ENCODE results near the gene MVP. TPM values are rescaled to one million over a fixed set of nuclear protein-coding genes. Genes with fewer than 3 reads are reported as not detected.

The MVP gene
- total RNA-seq, 2 donors from 2014 or later, result 175 to 190 TPM

DNA sequence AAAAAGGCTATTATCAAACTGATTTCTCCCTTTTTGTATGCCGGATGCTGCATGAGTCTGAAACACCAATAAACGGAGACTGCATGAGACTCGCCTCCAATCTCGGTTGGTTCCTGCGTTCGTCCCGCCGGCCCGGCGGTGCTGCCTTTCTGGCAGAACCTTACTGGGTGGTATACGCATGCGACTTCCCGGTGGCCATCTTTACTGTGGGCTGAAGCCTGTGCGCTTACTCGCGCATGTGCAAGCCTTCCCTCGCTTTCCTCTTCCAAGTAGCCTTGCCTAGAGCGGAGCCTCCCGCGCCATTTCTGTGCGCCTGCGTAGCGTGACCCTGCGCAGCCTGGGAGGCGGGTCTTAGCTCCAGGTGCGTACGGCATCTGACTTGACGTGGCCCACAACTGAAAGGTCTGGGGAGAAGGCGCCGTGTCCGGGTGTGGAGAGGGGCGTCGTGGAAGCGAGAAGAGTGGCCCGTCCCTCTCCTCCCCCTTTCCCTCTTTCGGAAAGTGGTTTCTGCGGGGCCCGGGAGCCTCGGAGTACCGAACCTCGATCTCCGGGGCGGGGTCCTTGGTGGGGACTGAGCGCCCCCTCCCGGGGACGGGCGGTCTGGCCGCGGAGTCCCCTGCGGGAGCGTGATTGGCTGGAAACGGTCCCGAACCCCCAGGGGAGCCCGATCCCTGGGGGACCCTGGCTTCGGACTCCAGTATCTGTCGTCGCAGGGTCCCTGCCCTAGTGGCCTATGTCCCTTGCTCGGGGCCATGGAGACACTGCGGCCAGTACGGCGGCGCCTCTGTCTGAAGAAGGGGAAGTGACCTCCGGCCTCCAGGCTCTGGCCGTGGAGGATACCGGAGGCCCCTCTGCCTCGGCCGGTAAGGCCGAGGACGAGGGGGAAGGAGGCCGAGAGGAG, 4.2 kb upstream of the MVP start, which contains the start of gene PAGR1:
TSS of gene PAGR1 (plus strand) at position 360 of the 901 bp plus-strand sequence. CDS start at position 734, 374 bp downstream.
- H3K27me3 ChIP-seq (replicated peaks; ENCODE audit: insufficient read depth), result no peaks in the 10 kb centered on the region
- TF ChIP-seq, protein P1, sequence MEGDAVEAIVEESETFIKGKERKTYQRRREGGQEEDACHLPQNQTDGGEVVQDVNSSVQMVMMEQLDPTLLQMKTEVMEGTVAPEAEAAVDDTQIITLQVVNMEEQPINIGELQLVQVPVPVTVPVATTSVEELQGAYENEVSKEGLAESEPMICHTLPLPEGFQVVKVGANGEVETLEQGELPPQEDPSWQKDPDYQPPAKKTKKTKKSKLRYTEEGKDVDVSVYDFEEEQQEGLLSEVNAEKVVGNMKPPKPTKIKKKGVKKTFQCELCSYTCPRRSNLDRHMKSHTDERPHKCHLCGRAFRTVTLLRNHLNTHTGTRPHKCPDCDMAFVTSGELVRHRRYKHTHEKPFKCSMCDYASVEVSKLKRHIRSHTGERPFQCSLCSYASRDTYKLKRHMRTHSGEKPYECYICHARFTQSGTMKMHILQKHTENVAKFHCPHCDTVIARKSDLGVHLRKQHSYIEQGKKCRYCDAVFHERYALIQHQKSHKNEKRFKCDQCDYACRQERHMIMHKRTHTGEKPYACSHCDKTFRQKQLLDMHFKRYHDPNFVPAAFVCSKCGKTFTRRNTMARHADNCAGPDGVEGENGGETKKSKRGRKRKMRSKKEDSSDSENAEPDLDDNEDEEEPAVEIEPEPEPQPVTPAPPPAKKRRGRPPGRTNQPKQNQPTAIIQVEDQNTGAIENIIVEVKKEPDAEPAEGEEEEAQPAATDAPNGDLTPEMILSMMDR (IDR thresholded peaks at IDR 0.05), result peak; percentile 76
- H3K36me3 ChIP-seq, result no peaks in the 10 kb centered on the region
- peak; percentile 91 for DNase-seq (ENCODE audit: low spot score)
- H3K9me3 ChIP-seq, result no peaks in the 10 kb centered on the region
- peak within 1 kb of the TSS; percentile 95 for H3K4me3 ChIP-seq
- ATAC-seq (ENCODE audit: insufficient number of reproducible peaks, low FRiP score, low read depth), result peak; percentile 84
- peaks cover 39 to 63% of the 10 kb centered on the region in 2 donors for H3K4me1 ChIP-seq (ENCODE audit: control insufficient read depth in 1 of 2, low read depth in 2 of 2)
- peak within 1 kb of the TSS; percentile 92 to 96 for H3K27ac ChIP-seq

DNA sequence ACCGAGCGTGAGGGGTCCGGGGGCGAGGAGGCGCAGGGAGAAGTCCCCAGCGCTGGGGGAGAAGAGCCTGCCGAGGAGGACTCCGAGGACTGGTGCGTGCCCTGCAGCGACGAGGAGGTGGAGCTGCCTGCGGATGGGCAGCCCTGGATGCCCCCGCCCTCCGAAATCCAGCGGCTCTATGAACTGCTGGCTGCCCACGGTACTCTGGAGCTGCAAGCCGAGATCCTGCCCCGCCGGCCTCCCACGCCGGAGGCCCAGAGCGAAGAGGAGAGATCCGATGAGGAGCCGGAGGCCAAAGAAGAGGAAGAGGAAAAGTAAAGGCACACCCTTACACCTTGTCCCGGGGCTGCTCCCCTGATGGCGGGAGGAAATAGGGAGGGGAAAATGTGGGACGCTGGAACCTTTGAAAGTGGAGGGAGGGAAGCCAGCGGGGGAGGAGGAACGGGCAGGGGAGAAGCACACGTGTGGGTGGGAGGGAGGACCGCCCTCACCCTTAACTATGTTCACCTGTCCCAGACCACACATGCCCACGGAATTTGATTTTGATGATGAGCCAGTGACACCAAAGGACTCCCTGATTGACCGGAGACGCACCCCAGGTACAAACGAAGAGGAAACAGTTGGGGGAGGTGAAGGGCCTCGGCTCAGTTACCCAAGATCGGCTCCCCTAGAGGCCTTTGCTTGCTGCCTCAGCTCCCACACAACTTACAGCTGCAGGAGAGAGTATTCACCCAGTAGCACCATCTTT, 3.4 kb upstream of the MVP start:
- TF ChIP-seq, protein P1 (IDR thresholded peaks at IDR 0.05), result no peak
- DNase-seq (ENCODE audit: low spot score), result no peak
- H3K4me3 ChIP-seq, result peak overlapping the region; percentile 95
- peak overlapping the region; percentile 92 to 96 for H3K27ac ChIP-seq
- no peak for ATAC-seq (ENCODE audit: insufficient number of reproducible peaks, low FRiP score, low read depth)
- H3K36me3 ChIP-seq, result no peaks in the 10 kb centered on the region
- no peaks in the 10 kb centered on the region for H3K9me3 ChIP-seq
- no peaks in the 10 kb centered on the region for H3K27me3 ChIP-seq (replicated peaks; ENCODE audit: insufficient read depth)
- H3K4me1 ChIP-seq (ENCODE audit: control insufficient read depth in 1 of 2, low read depth in 2 of 2), result peaks cover 40 to 71% of the 10 kb centered on the region in 2 donors

DNA sequence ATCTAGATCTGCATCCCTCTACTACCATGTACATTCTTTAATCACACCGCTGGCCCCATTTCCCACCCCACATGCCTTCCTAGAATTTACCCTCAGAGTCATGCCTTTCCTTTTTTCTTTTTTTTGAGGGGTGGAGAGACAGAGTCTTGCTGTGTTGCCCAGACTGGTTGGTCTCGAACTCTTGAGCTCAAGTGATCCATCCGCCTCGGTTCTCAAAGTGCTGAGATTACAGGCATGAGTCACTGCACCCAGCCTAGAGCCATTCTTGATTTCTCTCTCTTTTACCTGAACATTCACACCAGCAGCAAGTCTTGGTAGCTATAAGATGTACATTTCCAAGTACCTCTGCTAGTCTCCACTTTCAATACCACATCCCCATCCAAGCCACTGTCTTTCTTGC, 2.2 kb upstream of the MVP start:
- ATAC-seq (ENCODE audit: insufficient number of reproducible peaks, low FRiP score, low read depth) (no peak), DNase-seq (ENCODE audit: low spot score) (no peak)
- Histone ChIP-seq H3K9me3 (no peaks in the 10 kb centered on the region), H3K4me3 (no peak overlapping the region), H3K36me3 (no peaks in the 10 kb centered on the region), H3K27me3 (replicated peaks; ENCODE audit: insufficient read depth) (no peaks in the 10 kb centered on the region), H3K4me1 (ENCODE audit: control insufficient read depth in 1 of 2, low read depth in 2 of 2) (peaks cover 42 to 74% of the 10 kb centered on the region in 2 donors), H3K27ac (no peak overlapping the region)
- TF ChIP-seq, protein P1 (IDR thresholded peaks at IDR 0.05), result no peak

DNA sequence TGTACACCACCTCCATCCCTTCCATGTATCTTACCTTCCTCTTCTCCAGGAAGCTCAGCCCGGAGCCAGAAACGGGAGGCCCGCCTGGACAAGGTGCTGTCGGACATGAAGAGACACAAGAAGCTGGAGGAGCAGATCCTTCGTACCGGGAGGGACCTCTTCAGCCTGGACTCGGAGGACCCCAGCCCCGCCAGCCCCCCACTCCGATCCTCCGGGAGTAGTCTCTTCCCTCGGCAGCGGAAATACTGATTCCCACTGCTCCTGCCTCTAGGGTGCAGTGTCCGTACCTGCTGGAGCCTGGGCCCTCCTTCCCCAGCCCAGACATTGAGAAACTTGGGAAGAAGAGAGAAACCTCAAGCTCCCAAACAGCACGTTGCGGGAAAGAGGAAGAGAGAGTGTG, 756 bp upstream of the MVP start:
- ATAC-seq (ENCODE audit: insufficient number of reproducible peaks, low FRiP score, low read depth) (no peak), DNase-seq (ENCODE audit: low spot score) (no peak)
- Histone ChIP-seq H3K27me3 (replicated peaks; ENCODE audit: insufficient read depth) (no peaks in the 10 kb centered on the region), H3K27ac (peak overlapping the region; percentile 88 to 95), H3K4me1 (ENCODE audit: control insufficient read depth in 1 of 2, low read depth in 2 of 2) (peaks cover 46 to 74% of the 10 kb centered on the region in 2 donors), H3K36me3 (no peaks in the 10 kb centered on the region), H3K4me3 (no peak overlapping the region), H3K9me3 (no peaks in the 10 kb centered on the region)
- TF ChIP-seq, protein P1 (IDR thresholded peaks at IDR 0.05), result no peak
